SK-N-SH (cell line): ENCODE data around the gene PRMT7. TPM values are rescaled to one million over a fixed set of nuclear protein-coding genes. Genes with fewer than 3 reads are reported as not detected.

Experiments used
- CTCF ChIA-PET: fragments of 300-600, 350-600 bp; formaldehyde crosslinking; extraction: SDS; loops from one replicate; lab custom pipeline; 2021; lab: Yijun Ruan, JAX
- POLR2A ChIA-PET: fragments of 350-600 bp; sonication (Branson Sonifier 250); formaldehyde crosslinking; extraction: SDS; loops from one replicate; lab custom pipeline; 2020; ENCODE audit warnings: antibody characterized with exemption, inconsistent platforms; lab: Yijun Ruan, JAX
- DNase-seq: peaks from one replicate; pipeline ENCODE4 v3.0.0; 2012
- H2AFZ ChIP-seq: fragments of 200-600 bp; sonication (generic); 2 replicates; pipeline ENCODE4 v1.8.1; 2016; ENCODE audit warnings: antibody characterized with exemption, mild to moderate bottlenecking, low read depth
- H3F3A ChIP-seq: fragments of 200-600 bp; sonication (generic); replicated peaks from 2 replicates; pipeline ENCODE3; 2016; ENCODE audit warnings: antibody characterized with exemption, mild to moderate bottlenecking; ENCODE audit not compliant: insufficient read depth
- H3K27ac ChIP-seq, 2 experiments: fragments of 200-500 bp in 1 of 2; fragments of 200-600 bp in 1 of 2; sonication (Bioruptor generic) in 1 of 2; sonication (generic), shearing (Covaris generic) in 1 of 2; 2 replicates each; pipeline versions ENCODE4 v1.5.1 to v1.6.1; 2014 to 2016; ENCODE audit warnings: low read depth in 2 of 2, inconsistent platforms in 1 of 2, low read length in 1 of 2, mild to moderate bottlenecking in 1 of 2, mixed read lengths in 1 of 2
- H3K27me3 ChIP-seq: fragments of 200-600 bp; sonication (generic), shearing (Covaris generic); 2 replicates; pipeline ENCODE4 v1.6.1; 2016; ENCODE audit warnings: mixed run types; ENCODE audit not compliant: insufficient read depth
- H3K36me3 ChIP-seq, 2 experiments: fragments of 200-500 bp in 1 of 2; fragments of 200-600 bp in 1 of 2; sonication (Bioruptor generic) in 1 of 2; sonication (generic) in 1 of 2; replicated peaks in 1 of 2; 2 replicates each; pipeline versions ENCODE3 to v1.5.1; 2014 to 2016; ENCODE audit warnings: low read length in 1 of 2, mild to moderate bottlenecking in 1 of 2; ENCODE audit not compliant: insufficient read depth in 2 of 2, control insufficient read depth in 1 of 2
- H3K4me1 ChIP-seq, 2 experiments: fragments of 200-500 bp in 1 of 2; fragments of 200-600 bp in 1 of 2; sonication (Bioruptor generic) in 1 of 2; sonication (generic), shearing (Covaris generic) in 1 of 2; 2 replicates each; pipeline versions ENCODE4 v1.5.1 to v1.6.1; 2014 to 2016; ENCODE audit warnings: low read depth in 1 of 2, low read length in 1 of 2, mixed run types in 1 of 2; ENCODE audit not compliant: insufficient read depth in 2 of 2, control insufficient read depth in 1 of 2
- H3K4me2 ChIP-seq: fragments of 200-600 bp; sonication (generic), shearing (Covaris generic); 2 replicates; pipeline ENCODE4 v1.6.1; 2017; ENCODE audit warnings: mixed run types
- H3K4me3 ChIP-seq, 2 experiments: fragments of 200-500 bp in 1 of 2; fragments of 200-600 bp in 1 of 2; sonication (Bioruptor generic) in 1 of 2; sonication (generic), shearing (Covaris generic) in 1 of 2; 2 replicates each; pipeline versions ENCODE4 v1.5.1 to v1.8.1; 2014 to 2016; ENCODE audit warnings: low read depth in 2 of 2, inconsistent platforms in 1 of 2, low read length in 1 of 2, mild to moderate bottlenecking in 1 of 2, mixed read lengths in 1 of 2, moderate library complexity in 1 of 2
- H3K79me2 ChIP-seq: fragments of 200-600 bp; sonication (generic); 2 replicates; pipeline ENCODE4 v1.8.1; 2017; ENCODE audit warnings: mild to moderate bottlenecking; ENCODE audit not compliant: insufficient read depth
- H3K9ac ChIP-seq: fragments of 200-600 bp; sonication (generic); 2 replicates; pipeline ENCODE4 v1.6.1; 2017; ENCODE audit warnings: mixed run types
- H3K9me2 ChIP-seq: fragments of 200-600 bp; sonication (generic); 2 replicates; pipeline ENCODE4 v1.6.1; 2017; ENCODE audit warnings: mixed run types
- H3K9me3 ChIP-seq: fragments of 200-600 bp; sonication (generic); 2 replicates; pipeline ENCODE4 v1.6.1; 2017; ENCODE audit warnings: mixed run types, mild to moderate bottlenecking, moderate library complexity
- H4K20me1 ChIP-seq: fragments of 200-600 bp; sonication (generic); 2 replicates; pipeline ENCODE4 v1.6.1; 2017; ENCODE audit warnings: mild to moderate bottlenecking, mixed run types; ENCODE audit not compliant: insufficient read depth
- CHD2 ChIP-seq: fragments of 150-350 bp; IDR thresholded peaks from 2 replicates; pipeline ENCODE4 v1.6.1; 2018; ENCODE audit warnings: low read length; ENCODE audit not compliant: partially characterized antibody
- EP300 ChIP-seq, 2 experiments: IDR thresholded peaks; 2 replicates each; pipeline versions ENCODE4 v1.4.0 to v1.6.1; 2012; ENCODE audit warnings: borderline replicate concordance in 1 of 2, low read depth in 1 of 2, low read length in 1 of 2
- EZH2phosphoT487 ChIP-seq: fragments of 200-600 bp; sonication (generic); IDR thresholded peaks from 2 replicates; pipeline ENCODE4 v1.6.1; 2017; ENCODE audit warnings: low read depth, mixed run types, mild to moderate bottlenecking, antibody characterized with exemption, moderate library complexity, borderline replicate concordance
- FOSL2 ChIP-seq: IDR thresholded peaks from 2 replicates; pipeline ENCODE4 v1.4.0; 2012; ENCODE audit warnings: low read depth, mild to moderate bottlenecking, moderate library complexity, borderline replicate concordance
- FOXJ3 ChIP-seq: sonication (generic); formaldehyde crosslinking; IDR thresholded peaks from 2 replicates; pipeline ENCODE4 v1.5.1; 2020; ENCODE audit warnings: mild to moderate bottlenecking, missing genetic modification reagents
- GABPA ChIP-seq: IDR thresholded peaks from 2 replicates; pipeline ENCODE4 v1.4.0; 2012; ENCODE audit warnings: low read depth, mild to moderate bottlenecking
- GATA2 ChIP-seq: sonication (generic); formaldehyde crosslinking; IDR thresholded peaks from 2 replicates; pipeline ENCODE4 v1.5.0; 2020; ENCODE audit warnings: mild to moderate bottlenecking, missing genetic modification reagents
- MEF2A ChIP-seq: IDR thresholded peaks from 2 replicates; pipeline ENCODE4 v1.4.0; 2012; ENCODE audit warnings: low read depth, borderline replicate concordance
- NFIC ChIP-seq: IDR thresholded peaks from 2 replicates; pipeline ENCODE4 v1.4.0; 2012; ENCODE audit warnings: borderline replicate concordance
- NRF1 ChIP-seq: IDR thresholded peaks from 2 replicates; pipeline ENCODE4 v1.6.1; 2012; ENCODE audit warnings: low read depth, mild to moderate bottlenecking, low read length
- RAD21 ChIP-seq: IDR thresholded peaks from 2 replicates; pipeline ENCODE4 v1.6.1; 2012; ENCODE audit warnings: mild to moderate bottlenecking, low read length
- RCOR1 ChIP-seq: fragments of 150-350 bp; IDR thresholded peaks from 2 replicates; pipeline ENCODE4 v1.6.1; 2017; ENCODE audit warnings: antibody characterized with exemption, low read length
- RFX5 ChIP-seq: IDR thresholded peaks from 2 replicates; pipeline ENCODE4 v1.6.1; 2012; ENCODE audit warnings: mild to moderate bottlenecking, improper control_type of control experiment, low read length
- RXRA ChIP-seq: IDR thresholded peaks from 2 replicates; pipeline ENCODE4 v1.4.0; 2012; ENCODE audit warnings: low read depth, mild to moderate bottlenecking, borderline replicate concordance
- SMC3 ChIP-seq: IDR thresholded peaks from 2 replicates; pipeline ENCODE4 v1.6.1; 2012; ENCODE audit warnings: low read depth, low read length, improper control_type of control experiment
- TAF1 ChIP-seq: IDR thresholded peaks from 2 replicates; pipeline ENCODE4 v1.6.1; 2012; ENCODE audit warnings: low read depth, mild to moderate bottlenecking, low read length, moderate library complexity, borderline replicate concordance
- USF2 ChIP-seq: fragments of 150-350 bp; IDR thresholded peaks from 2 replicates; pipeline ENCODE4 v1.6.1; 2017; ENCODE audit warnings: antibody characterized with exemption, low read length, low read depth, borderline replicate concordance
- YY1 ChIP-seq: IDR thresholded peaks from 2 replicates; pipeline ENCODE4 v1.4.0; 2012; ENCODE audit warnings: low read depth, mild to moderate bottlenecking
- WGBS: methylation state at CpG from one replicate; pipeline ENCODE4 v1.1.6; 2017; ENCODE audit warnings: low lambda C conversion rate; 5-methylcytosine and 5-hydroxymethylcytosine counted together
- polyA plus RNA-seq, 3 experiments: library from polyadenylated mRNA; depleted of rRNA; stranded (reverse); fragments of >200 nt; gene quantifications; 2 replicates each; pipeline ENCODE4 v1.2.3, GENCODE V29; 2012
- TF ChIP-seq, protein P1 (sequence below): IDR thresholded peaks from 2 replicates; pipeline ENCODE4 v1.6.1; 2012; ENCODE audit warnings: mild to moderate bottlenecking, low read depth, low read length, moderate library complexity
- TF ChIP-seq, protein P2 (sequence below): fragments of 150-350 bp; IDR thresholded peaks from 2 replicates; pipeline ENCODE4 v1.6.1; 2016; ENCODE audit warnings: mild to moderate bottlenecking, low read depth, low read length
- TF ChIP-seq, protein P3 (sequence below): IDR thresholded peaks from 2 replicates; pipeline ENCODE4 v1.4.0; 2012; ENCODE audit warnings: low read depth

The PRMT7 gene
- polyA plus RNA-seq, 1 of the 3 experiments (the other 2 are of a cell fraction), result 46.0 TPM

DNA sequence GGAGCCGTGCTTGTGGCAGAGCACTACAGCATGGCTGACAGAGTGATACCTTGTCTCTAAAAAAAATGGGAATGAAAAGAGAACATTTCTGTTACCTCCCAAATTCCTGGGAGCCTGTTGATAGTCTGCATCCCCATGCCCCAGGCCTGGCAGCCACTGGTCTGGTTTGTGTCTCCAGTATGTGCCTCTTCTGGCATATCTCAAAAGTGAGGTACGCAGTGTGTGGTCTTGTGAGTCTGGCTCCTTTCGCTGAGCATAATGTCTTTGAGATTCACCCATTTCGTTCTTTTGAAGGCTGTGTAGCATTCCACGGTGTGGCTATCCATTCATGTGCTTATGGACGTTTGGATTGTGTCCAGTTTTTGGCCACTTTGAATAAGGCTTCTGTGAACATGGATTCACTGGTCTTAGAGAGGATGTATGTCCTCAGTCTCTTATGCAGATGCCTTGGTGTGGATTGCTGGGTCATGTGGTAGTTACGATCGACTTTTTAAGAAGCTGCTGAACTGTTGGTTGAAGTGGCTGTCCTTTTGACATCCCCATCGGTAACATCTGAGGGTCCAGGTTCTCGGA, 39.1 kb downstream of the PRMT7 start:
- no peaks in the 10 kb centered on the region for H3K79me2 ChIP-seq
- H3K9ac ChIP-seq, result no peak overlapping the region
- ChIA-PET POLR2A (no interaction called here), CTCF (interaction anchor here (0.7 to 1.4 kb wide), 3 partner anchors 10 to 89 kb away, joined by 3 read pairs; no protein-coding TSS in a partner anchor)
- no peaks in the 10 kb centered on the region for H4K20me1 ChIP-seq
- no peak for TF ChIP-seq EZH2phosphoT487
- TF ChIP-seq NRF1, result no peak
- no peak for TF ChIP-seq EP300 (IDR thresholded peaks at IDR 0.05; ENCODE audit: borderline replicate concordance in 1 of 2, low read depth in 1 of 2, low read length in 1 of 2)
- no peak for TF ChIP-seq YY1
- TF ChIP-seq, protein P1, sequence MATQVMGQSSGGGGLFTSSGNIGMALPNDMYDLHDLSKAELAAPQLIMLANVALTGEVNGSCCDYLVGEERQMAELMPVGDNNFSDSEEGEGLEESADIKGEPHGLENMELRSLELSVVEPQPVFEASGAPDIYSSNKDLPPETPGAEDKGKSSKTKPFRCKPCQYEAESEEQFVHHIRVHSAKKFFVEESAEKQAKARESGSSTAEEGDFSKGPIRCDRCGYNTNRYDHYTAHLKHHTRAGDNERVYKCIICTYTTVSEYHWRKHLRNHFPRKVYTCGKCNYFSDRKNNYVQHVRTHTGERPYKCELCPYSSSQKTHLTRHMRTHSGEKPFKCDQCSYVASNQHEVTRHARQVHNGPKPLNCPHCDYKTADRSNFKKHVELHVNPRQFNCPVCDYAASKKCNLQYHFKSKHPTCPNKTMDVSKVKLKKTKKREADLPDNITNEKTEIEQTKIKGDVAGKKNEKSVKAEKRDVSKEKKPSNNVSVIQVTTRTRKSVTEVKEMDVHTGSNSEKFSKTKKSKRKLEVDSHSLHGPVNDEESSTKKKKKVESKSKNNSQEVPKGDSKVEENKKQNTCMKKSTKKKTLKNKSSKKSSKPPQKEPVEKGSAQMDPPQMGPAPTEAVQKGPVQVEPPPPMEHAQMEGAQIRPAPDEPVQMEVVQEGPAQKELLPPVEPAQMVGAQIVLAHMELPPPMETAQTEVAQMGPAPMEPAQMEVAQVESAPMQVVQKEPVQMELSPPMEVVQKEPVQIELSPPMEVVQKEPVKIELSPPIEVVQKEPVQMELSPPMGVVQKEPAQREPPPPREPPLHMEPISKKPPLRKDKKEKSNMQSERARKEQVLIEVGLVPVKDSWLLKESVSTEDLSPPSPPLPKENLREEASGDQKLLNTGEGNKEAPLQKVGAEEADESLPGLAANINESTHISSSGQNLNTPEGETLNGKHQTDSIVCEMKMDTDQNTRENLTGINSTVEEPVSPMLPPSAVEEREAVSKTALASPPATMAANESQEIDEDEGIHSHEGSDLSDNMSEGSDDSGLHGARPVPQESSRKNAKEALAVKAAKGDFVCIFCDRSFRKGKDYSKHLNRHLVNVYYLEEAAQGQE, result no peak
- no peak for TF ChIP-seq FOSL2
- TF ChIP-seq GATA2 (CRISPR knock-in tag), result no peak
- no peak for TF ChIP-seq FOXJ3 (CRISPR knock-in tag)
- H3K27me3 ChIP-seq, result no peaks in the 10 kb centered on the region
- H3K27ac ChIP-seq, result no peak overlapping the region
- H3K9me2 ChIP-seq, result no peaks in the 10 kb centered on the region
- no peak overlapping the region for H3K4me3 ChIP-seq
- no peak overlapping the region for H3K4me2 ChIP-seq
- 92% methylated on average over 10 of the region's 10 CpGs for WGBS
- H3K4me1 ChIP-seq, result no peaks in the 10 kb centered on the region
- no peak for DNase-seq
- H2AFZ ChIP-seq, result no peak overlapping the region
- peaks cover 11 to 78% of the 10 kb centered on the region in 2 experiments for H3K36me3 ChIP-seq
- no peaks in the 10 kb centered on the region for H3K9me3 ChIP-seq
- no peaks in the 10 kb centered on the region for H3F3A ChIP-seq

GRCh38 chr16:68350813-68351350, 40.1 kb downstream of the PRMT7 start:
- no peak for DNase-seq
- TF ChIP-seq CHD2 (no peak), RXRA (no peak), YY1 (no peak), NFIC (no peak), SMC3 (no peak), MEF2A (no peak), RFX5 (no peak), GABPA (no peak), EP300 (IDR thresholded peaks at IDR 0.05; ENCODE audit: borderline replicate concordance in 1 of 2, low read depth in 1 of 2, low read length in 1 of 2) (no peak), RCOR1 (no peak), USF2 (no peak), TAF1 (no peak), GATA2 (CRISPR knock-in tag) (no peak), RAD21 (no peak), FOSL2 (no peak)
- TF ChIP-seq, protein P2, sequence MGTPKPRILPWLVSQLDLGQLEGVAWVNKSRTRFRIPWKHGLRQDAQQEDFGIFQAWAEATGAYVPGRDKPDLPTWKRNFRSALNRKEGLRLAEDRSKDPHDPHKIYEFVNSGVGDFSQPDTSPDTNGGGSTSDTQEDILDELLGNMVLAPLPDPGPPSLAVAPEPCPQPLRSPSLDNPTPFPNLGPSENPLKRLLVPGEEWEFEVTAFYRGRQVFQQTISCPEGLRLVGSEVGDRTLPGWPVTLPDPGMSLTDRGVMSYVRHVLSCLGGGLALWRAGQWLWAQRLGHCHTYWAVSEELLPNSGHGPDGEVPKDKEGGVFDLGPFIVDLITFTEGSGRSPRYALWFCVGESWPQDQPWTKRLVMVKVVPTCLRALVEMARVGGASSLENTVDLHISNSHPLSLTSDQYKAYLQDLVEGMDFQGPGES, result no peak
- TF ChIP-seq, protein P3, sequence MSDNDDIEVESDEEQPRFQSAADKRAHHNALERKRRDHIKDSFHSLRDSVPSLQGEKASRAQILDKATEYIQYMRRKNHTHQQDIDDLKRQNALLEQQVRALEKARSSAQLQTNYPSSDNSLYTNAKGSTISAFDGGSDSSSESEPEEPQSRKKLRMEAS, result no peak
- TF ChIP-seq, all 33 proteins: peak for 0
- Histone ChIP-seq H3K9me3 (no peaks in the 10 kb centered on the region), H3K4me3 (no peak overlapping the region), H3K36me3 (peaks cover 9 to 69% of the 10 kb centered on the region in 2 experiments), H3K27me3 (no peaks in the 10 kb centered on the region), H3K27ac (no peak overlapping the region), H4K20me1 (no peaks in the 10 kb centered on the region), H3K4me2 (no peak overlapping the region), H3K4me1 (no peaks in the 10 kb centered on the region), H3K9me2 (no peaks in the 10 kb centered on the region), H3K79me2 (no peaks in the 10 kb centered on the region), H3K9ac (no peak overlapping the region), H2AFZ (no peak overlapping the region), H3F3A (no peaks in the 10 kb centered on the region)
- 93% methylated on average over 10 of the region's 10 CpGs for WGBS
- POLR2A ChIA-PET, result no interaction called here
- CTCF ChIA-PET, result interaction anchor here (0.6 to 1.0 kb wide), 2 partner anchors 89 to 463 kb away, joined by 3 read pairs; no protein-coding TSS in a partner anchor
